Superior temporal gyrus (tissue), 1 donor: ENCODE measurements around the gene TCERG1L.

ENCODE experiments used
- DNase-seq: peaks from one replicate; pipeline ENCODE4 v3.0.0-alpha.2; 2016; ENCODE audit errors: extremely low spot score

The TCERG1L gene

GRCh38 chr10:131124945-131125344 lies 186.6 kb downstream of the TCERG1L start:
- DNase-seq = no peak

- DNase-seq = no peak
Measured at GRCh38 chr10:131123496-131123895, 188.0 kb downstream of the TCERG1L start.

- DNase-seq = no peak
Measured at GRCh38 chr10:131121511-131122035, 189.9 kb downstream of the TCERG1L start.

- no peak for DNase-seq
Measured at GRCh38 chr10:131119626-131120355, 191.7 kb downstream of the TCERG1L start.

- no peak for DNase-seq
Measured at GRCh38 chr10:131117416-131118212, 193.9 kb downstream of the TCERG1L start.

- DNase-seq = no peak
Measured at GRCh38 chr10:131116991-131117375, 194.5 kb downstream of the TCERG1L start.

GRCh38 chr10:131116216-131116990 lies 195.1 kb downstream of the TCERG1L start:
- DNase-seq = no peak

- DNase-seq = no peak
Measured at GRCh38 chr10:131115801-131116200, 195.7 kb downstream of the TCERG1L start.

GRCh38 chr10:131115321-131115720 lies 196.2 kb downstream of the TCERG1L start:
- no peak for DNase-seq

GRCh38 chr10:131114846-131115245 lies 196.7 kb downstream of the TCERG1L start:
- no peak for DNase-seq

- DNase-seq = no peak
Measured at GRCh38 chr10:131113709-131114291, 197.7 kb downstream of the TCERG1L start.

- DNase-seq = no peak
Measured at GRCh38 chr10:131113165-131113564, 198.4 kb downstream of the TCERG1L start.

GRCh38 chr10:131112691-131113090 lies 198.8 kb downstream of the TCERG1L start:
- DNase-seq = no peak

- no peak for DNase-seq
Measured at GRCh38 chr10:131111471-131112080, 199.9 kb downstream of the TCERG1L start.

- no peak for DNase-seq
Measured at GRCh38 chr10:131111007-131111406, 200.5 kb downstream of the TCERG1L start.

- no peak for DNase-seq
Measured at GRCh38 chr10:131110241-131110783, 201.2 kb downstream of the TCERG1L start.

GRCh38 chr10:131109726-131110125 lies 201.8 kb downstream of the TCERG1L start:
- peak; percentile 57 for DNase-seq

GRCh38 chr10:131109291-131109690 lies 202.2 kb downstream of the TCERG1L start:
- no peak for DNase-seq

- DNase-seq = no peak
Measured at GRCh38 chr10:131107970-131108369, 203.6 kb downstream of the TCERG1L start.

- no peak for DNase-seq
Measured at GRCh38 chr10:131102676-131103075, 208.8 kb downstream of the TCERG1L start.

- DNase-seq = no peak
Measured at GRCh38 chr10:131102147-131102546, 209.4 kb downstream of the TCERG1L start.
